ENCODE measurements around the gene VENTX.

VENTX gene

DNA sequence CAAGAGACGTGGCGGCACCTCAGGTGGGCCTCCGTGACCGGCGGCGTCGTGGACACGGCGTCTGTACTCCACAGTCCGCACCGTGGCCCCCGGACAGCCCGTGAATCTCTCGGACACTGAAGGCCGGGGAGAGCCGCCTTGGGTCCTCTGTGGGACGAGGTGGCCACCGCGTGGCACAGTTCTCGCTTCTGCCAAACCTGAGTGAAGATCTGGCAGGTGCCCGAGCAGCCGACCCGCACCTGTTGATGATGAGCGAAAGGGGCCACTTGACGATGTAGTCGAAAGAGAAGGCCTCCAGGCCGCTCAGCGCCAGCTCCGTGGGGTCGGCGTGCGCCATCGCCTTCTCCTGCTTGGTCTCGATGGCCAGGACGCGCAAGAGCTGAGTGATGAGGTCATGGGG, 47.6 kb downstream of the VENTX start:
- DNase-seq (ENCODE audit: low read depth in 2 of 2) = no peak

- DNase-seq (ENCODE audit: low read depth in 2 of 2) = no peak
Observed at GRCh38 chr10:133286366-133286765, 48.7 kb downstream of the VENTX start.

GRCh38 chr10:133287832-133288500, 50.3 kb downstream of the VENTX start:
- no peak for DNase-seq (ENCODE audit: low read depth in 2 of 2)

GRCh38 chr10:133289761-133290160, 52.1 kb downstream of the VENTX start:
- DNase-seq (ENCODE audit: low read depth in 2 of 2) = no peak

All from fibroblast of skin of left biceps (primary cell).